Measurements from ENCODE around the gene GATC. TPM values are rescaled to one million over a fixed set of nuclear protein-coding genes. Genes with fewer than 3 reads are reported as not detected.

Gene GATC
- total RNA-seq, 4 donors from 2014 or later: 11.8 to 31.9 (median 18.3) TPM

DNA sequence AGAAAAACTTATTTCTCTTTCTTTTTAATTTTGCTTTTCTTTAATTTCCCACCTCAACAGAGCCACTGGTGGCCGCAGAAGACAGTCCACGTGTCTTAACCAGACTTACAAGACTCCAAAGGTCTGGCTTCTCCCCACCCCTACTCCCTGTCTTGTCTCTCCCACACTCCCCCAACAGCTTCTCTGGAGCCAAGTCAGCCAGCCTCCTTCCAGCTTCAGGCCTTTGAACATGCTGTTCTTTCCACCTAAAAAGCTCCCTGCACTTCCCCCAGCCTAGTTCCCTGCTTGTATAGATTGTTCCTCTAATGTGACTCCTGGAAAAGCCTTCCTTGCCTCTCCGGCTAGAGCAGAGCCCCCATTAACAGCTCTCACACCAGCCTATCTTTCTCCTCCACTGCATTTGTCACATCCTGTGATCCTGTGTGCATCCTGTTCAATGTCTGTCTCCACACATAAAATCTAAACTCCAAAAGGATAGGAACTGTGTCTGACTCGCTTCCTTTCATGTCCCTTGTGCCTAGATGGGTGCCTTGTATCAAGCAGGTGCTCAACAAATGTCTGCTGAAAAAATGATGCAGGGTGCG, 41.9 kb downstream of the GATC start:
- peaks cover 0 to 4% of the 10 kb centered on the region in 2 donors for H3K4me1 ChIP-seq
- H3K4me3 ChIP-seq: no peak overlapping the region
- intact Hi-C loops (cut with DNase I; ENCODE audit: low total_unique reads): no loop called here
- no peaks in the 10 kb centered on the region for H3K27me3 ChIP-seq
- H3K9me3 ChIP-seq: no peaks in the 10 kb centered on the region
- no peaks in the 10 kb centered on the region for H3K36me3 ChIP-seq
- peak overlapping the region; percentile 35 to 77 for H3K27ac ChIP-seq
- DNase-seq: peak; percentile 39 to 52
- TF ChIP-seq, protein P1, sequence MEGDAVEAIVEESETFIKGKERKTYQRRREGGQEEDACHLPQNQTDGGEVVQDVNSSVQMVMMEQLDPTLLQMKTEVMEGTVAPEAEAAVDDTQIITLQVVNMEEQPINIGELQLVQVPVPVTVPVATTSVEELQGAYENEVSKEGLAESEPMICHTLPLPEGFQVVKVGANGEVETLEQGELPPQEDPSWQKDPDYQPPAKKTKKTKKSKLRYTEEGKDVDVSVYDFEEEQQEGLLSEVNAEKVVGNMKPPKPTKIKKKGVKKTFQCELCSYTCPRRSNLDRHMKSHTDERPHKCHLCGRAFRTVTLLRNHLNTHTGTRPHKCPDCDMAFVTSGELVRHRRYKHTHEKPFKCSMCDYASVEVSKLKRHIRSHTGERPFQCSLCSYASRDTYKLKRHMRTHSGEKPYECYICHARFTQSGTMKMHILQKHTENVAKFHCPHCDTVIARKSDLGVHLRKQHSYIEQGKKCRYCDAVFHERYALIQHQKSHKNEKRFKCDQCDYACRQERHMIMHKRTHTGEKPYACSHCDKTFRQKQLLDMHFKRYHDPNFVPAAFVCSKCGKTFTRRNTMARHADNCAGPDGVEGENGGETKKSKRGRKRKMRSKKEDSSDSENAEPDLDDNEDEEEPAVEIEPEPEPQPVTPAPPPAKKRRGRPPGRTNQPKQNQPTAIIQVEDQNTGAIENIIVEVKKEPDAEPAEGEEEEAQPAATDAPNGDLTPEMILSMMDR (IDR thresholded peaks at IDR 0.05): no peak
- no peak for TF ChIP-seq POLR2A (IDR thresholded peaks at IDR 0.05)

DNA sequence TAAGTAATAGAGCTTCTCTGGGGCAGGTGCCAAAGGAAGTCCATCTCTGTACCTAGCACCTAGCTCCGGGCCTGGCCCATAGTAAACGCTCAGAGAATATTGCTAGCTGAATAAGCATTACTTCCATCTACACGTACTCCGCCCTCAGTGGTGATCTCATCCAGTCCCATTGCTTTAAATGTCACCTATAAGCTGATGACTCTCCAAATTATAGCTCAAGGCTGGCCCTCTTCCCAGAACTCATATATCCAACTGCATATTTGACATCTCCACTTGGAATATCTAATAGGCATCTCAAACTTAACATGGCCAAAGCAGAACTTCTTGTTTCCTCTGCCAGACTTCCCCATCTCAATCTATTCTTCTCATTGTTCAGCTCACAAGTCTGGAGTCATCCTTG, 42.8 kb downstream of the GATC start:
- TF ChIP-seq POLR2A (IDR thresholded peaks at IDR 0.05): no peak
- TF ChIP-seq, protein P1 (IDR thresholded peaks at IDR 0.05): no peak
- peak in 1 of 2 donors; percentile 22 for DNase-seq
- Histone ChIP-seq H3K27me3 (no peaks in the 10 kb centered on the region), H3K27ac (peak overlapping the region; percentile 30 to 77), H3K36me3 (no peaks in the 10 kb centered on the region), H3K4me3 (no peak overlapping the region), H3K9me3 (no peaks in the 10 kb centered on the region), H3K4me1 (peaks cover 0 to 4% of the 10 kb centered on the region in 2 donors)
- intact Hi-C loops (cut with DNase I; ENCODE audit: low total_unique reads): no loop called here

DNA sequence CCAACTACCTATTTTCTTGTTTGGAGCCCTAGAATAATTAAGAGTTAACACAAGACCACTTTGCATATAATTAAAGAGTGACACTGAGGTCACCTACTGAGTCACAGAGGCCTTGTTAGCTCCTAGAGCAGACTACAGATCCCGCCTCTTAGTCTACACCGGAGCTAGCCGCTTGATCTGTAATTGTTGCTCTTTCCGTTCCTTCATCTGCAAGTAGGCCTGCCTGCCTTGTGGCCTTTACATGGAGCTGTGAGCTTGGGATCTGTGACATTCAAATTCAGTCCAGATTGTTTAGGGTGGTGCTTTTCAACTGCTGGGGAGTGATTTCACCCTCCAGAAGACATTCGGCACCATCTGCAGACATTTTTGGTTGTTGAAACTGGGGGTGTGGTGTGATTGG, 44.1 kb downstream of the GATC start:
- no peaks in the 10 kb centered on the region for H3K9me3 ChIP-seq
- no peak for DNase-seq
- no peaks in the 10 kb centered on the region for H3K36me3 ChIP-seq
- H3K27ac ChIP-seq: peak overlapping the region in 1 of 2 donors; percentile 42
- no peak for TF ChIP-seq POLR2A (IDR thresholded peaks at IDR 0.05)
- TF ChIP-seq, protein P1 (IDR thresholded peaks at IDR 0.05): no peak
- intact Hi-C loops (cut with DNase I; ENCODE audit: low total_unique reads): no loop called here
- H3K4me3 ChIP-seq: no peak overlapping the region
- no peaks in the 10 kb centered on the region for H3K27me3 ChIP-seq
- peaks cover 0 to 4% of the 10 kb centered on the region in 2 donors for H3K4me1 ChIP-seq

DNA sequence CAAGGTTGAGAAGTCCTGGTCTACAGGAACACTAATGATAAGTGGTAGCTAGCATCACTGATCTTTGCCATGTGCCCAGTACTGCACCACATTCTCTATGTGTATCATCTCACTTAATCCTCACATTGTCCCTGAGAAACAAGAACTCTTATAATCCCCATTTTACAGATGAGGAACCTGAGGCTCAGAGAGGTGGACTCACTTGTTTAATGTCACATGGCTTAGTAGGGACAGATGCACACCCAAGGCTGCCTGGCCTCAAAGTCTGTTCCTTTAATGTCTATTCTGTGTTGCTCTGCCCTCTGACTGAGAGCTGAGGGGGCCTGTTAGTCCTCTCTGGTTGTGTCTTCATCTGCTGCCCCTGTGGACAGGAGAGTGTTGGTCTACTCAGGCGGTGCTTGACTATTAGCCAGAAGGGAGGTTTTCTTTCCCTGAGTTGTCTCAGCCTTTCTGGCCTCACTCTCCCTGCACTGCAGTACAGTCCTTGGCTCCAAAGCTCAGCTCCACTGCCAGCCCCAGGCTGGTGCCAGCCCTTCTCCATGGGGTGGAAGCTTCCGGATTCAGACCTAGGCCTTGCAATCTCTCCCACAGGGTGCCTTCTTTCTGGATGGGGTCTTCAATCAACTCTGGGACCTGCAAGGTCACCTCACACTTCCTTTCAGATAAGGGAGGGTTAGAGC, 44.7 kb downstream of the GATC start:
- H3K4me3 ChIP-seq: no peak overlapping the region
- H3K9me3 ChIP-seq: no peaks in the 10 kb centered on the region
- no peaks in the 10 kb centered on the region for H3K27me3 ChIP-seq
- peaks cover 0 to 4% of the 10 kb centered on the region in 2 donors for H3K4me1 ChIP-seq
- peak in 1 of 2 donors; percentile 33 for DNase-seq
- no peaks in the 10 kb centered on the region for H3K36me3 ChIP-seq
- peak overlapping the region in 1 of 2 donors; percentile 42 for H3K27ac ChIP-seq
- no peak for TF ChIP-seq POLR2A (IDR thresholded peaks at IDR 0.05)
- TF ChIP-seq, protein P1 (IDR thresholded peaks at IDR 0.05): no peak
- intact Hi-C loops (cut with DNase I; ENCODE audit: low total_unique reads): no loop called here

DNA sequence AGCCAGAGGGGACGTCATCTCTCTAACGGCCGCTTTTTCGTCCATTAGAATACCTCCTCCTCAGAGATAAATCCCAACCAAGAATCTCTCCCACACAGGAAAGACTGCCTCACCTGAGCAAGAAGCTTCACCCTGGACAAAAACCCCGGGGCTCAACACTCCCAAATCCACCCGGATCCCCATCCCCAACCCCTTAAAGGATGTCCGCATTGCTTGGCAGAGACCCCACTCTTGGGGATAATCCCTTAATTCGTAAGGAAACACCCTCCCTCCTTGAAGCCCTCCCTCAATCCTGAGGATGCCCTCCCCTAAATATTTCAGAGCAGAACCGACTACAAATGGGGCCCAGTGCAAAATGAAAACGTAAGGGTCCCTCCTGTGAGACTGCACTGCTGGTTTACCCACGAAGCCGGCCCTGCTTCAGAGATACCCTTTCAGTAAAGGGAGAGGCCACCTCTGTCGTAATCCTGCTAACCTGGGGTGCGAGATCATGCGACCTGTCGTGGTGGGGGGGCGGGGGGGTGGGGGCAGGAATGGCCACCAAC, 49.0 kb downstream of the GATC start:
- Histone ChIP-seq H3K4me3 (peak overlapping the region; percentile 73 to 92), H3K36me3 (no peaks in the 10 kb centered on the region), H3K4me1 (peaks cover 0 to 8% of the 10 kb centered on the region in 2 donors), H3K9me3 (no peaks in the 10 kb centered on the region), H3K27me3 (no peaks in the 10 kb centered on the region), H3K27ac (peak overlapping the region; percentile 83 to 92)
- TF ChIP-seq, protein P1 (IDR thresholded peaks at IDR 0.05): no peak
- TF ChIP-seq POLR2A (IDR thresholded peaks at IDR 0.05): no peak
- DNase-seq: peak in 1 of 2 donors; percentile 20
- intact Hi-C loops (cut with DNase I; ENCODE audit: low total_unique reads): no loop called here
